Esophagus muscularis mucosa (tissue), 3 donors: ENCODE data around the gene MRC1.

ENCODE experiments used
- CTCF ChIP-seq, 3 experiments: fragments of 200-600 bp in 2 of 3; fragments of 450-650 bp in 1 of 3; sonication (generic) in 2 of 3; IDR thresholded peaks; one replicate each; pipeline ENCODE4 v1.5.1; 2017 to 2019; ENCODE audit warnings: antibody characterized with exemption in 3 of 3, mild to moderate bottlenecking in 2 of 3, moderate library complexity in 1 of 3
- POLR2A ChIP-seq: fragments of 450-650 bp; IDR thresholded peaks from one replicate; pipeline ENCODE4 v1.6.1; 2017; ENCODE audit warnings: antibody characterized with exemption, moderate library complexity, mild to moderate bottlenecking, low read depth

- no peak for TF ChIP-seq CTCF (IDR thresholded peaks at IDR 0.05)
- TF ChIP-seq POLR2A = no peak
Measured at GRCh38 chr10:17820943-17821342, 11.8 kb downstream of the MRC1 start.
